Neutrophil (primary cell): ENCODE results near the gene LATS1.
"Not testable (repeated sequence)": the region's sequence is repeated elsewhere in the genome, so short reads cannot be mapped to it uniquely, and the experiment has no call there.

Experiments used
- H3K27ac ChIP-seq: fragments of 200-600 bp; sonication (generic); 2 replicates; pipeline ENCODE4 v1.5.1; 2016; ENCODE audit warnings: mild to moderate bottlenecking, moderate library complexity
- H3K27me3 ChIP-seq: fragments of 200-600 bp; sonication (generic); 2 replicates; pipeline ENCODE4 v1.6.0; 2016; ENCODE audit warnings: mild to moderate bottlenecking
- H3K36me3 ChIP-seq: fragments of 200-600 bp; sonication (generic); 2 replicates; pipeline ENCODE4 v1.5.1; 2017
- H3K4me1 ChIP-seq, 2 experiments: fragments of 200-600 bp in 1 of 2; sonication (generic) in 1 of 2; 1 replicate in 1 of 2; 2 replicates in 1 of 2; pipeline versions ENCODE4 v1.5.1 to v1.6.1; 2013 to 2016; ENCODE audit warnings: low read depth in 1 of 2, low read length in 1 of 2, mild to moderate bottlenecking in 1 of 2, moderate library complexity in 1 of 2; ENCODE audit not compliant: control insufficient read depth in 1 of 2, insufficient read depth in 1 of 2
- H3K4me3 ChIP-seq, 2 experiments: fragments of 200-600 bp in 1 of 2; sonication (generic) in 1 of 2; 1 replicate in 1 of 2; 2 replicates in 1 of 2; pipeline ENCODE4 v1.5.1; 2013 to 2016; ENCODE audit warnings: low read depth in 1 of 2, low read length in 1 of 2, mild to moderate bottlenecking in 1 of 2, moderate library complexity in 1 of 2
- H3K9me3 ChIP-seq: fragments of 200-600 bp; sonication (generic); 2 replicates; pipeline ENCODE4 v1.5.1; 2016
- CTCF ChIP-seq: fragments of 200-600 bp; sonication (generic); IDR thresholded peaks from 2 replicates; pipeline ENCODE4 v1.5.1; 2016; ENCODE audit warnings: antibody characterized with exemption

The LATS1 gene

DNA sequence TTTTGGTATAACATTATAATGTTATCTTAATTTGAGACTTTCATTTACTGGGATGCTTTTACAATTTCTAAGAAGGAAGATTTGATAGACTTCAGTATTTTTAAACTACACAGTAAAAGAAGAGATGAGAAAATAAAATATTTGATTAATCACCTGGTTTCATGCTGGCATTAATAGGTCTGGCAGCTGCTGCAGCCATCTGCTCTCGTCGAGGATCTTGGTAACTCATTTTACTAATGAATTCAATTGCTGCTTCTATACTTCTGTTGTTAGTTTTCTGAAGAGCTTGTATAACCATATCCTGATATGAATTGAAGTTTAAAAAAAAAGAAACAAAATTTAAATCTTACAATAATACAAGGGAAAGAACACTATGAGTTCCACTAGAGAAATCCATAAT is 23.0 kb downstream of the LATS1 start:
- no peaks in the 10 kb centered on the region for H3K27me3 ChIP-seq
- H3K4me3 ChIP-seq = no peak overlapping the region
- no peak for TF ChIP-seq CTCF
- peaks cover 53% of the 10 kb centered on the region for H3K36me3 ChIP-seq
- H3K4me1 ChIP-seq = no peaks in the 10 kb centered on the region
- no peak overlapping the region for H3K27ac ChIP-seq
- no peaks in the 10 kb centered on the region for H3K9me3 ChIP-seq

DNA sequence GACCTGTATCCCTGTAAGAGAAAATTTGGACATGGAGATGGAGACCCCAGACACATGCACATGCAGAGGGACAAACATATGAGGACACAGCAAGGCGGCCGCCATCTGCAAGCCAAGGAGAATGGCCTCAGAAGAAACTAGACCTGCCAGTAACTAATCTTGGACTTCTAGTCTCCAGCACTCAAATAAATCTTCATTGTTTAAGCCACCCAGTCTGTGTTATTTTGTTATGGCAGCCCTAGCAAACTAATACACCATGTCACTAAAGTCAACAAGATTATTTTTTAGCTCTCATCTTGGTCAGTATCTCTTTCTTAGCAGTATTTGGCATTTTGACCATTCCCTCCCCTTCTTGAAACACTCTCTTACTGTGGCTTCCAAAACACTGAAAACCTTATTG is 26.7 kb downstream of the LATS1 start:
- Histone ChIP-seq H3K36me3 (peaks cover 60% of the 10 kb centered on the region), H3K9me3 (no peaks in the 10 kb centered on the region), H3K4me3 (no peak overlapping the region), H3K27me3 (no peaks in the 10 kb centered on the region), H3K4me1 (no peaks in the 10 kb centered on the region), H3K27ac (no peak overlapping the region)
- no peak for TF ChIP-seq CTCF

- TF ChIP-seq CTCF = no peak
- H3K4me1 ChIP-seq = no peaks in the 10 kb centered on the region
- no peaks in the 10 kb centered on the region for H3K27me3 ChIP-seq
- H3K27ac ChIP-seq = no peak overlapping the region
- peaks cover 49% of the 10 kb centered on the region for H3K36me3 ChIP-seq
- H3K9me3 ChIP-seq = no peaks in the 10 kb centered on the region
- H3K4me3 ChIP-seq = no peak overlapping the region
These were observed 31.7 kb downstream of the LATS1 start for GRCh38 chr6:149686230-149686629.

DNA sequence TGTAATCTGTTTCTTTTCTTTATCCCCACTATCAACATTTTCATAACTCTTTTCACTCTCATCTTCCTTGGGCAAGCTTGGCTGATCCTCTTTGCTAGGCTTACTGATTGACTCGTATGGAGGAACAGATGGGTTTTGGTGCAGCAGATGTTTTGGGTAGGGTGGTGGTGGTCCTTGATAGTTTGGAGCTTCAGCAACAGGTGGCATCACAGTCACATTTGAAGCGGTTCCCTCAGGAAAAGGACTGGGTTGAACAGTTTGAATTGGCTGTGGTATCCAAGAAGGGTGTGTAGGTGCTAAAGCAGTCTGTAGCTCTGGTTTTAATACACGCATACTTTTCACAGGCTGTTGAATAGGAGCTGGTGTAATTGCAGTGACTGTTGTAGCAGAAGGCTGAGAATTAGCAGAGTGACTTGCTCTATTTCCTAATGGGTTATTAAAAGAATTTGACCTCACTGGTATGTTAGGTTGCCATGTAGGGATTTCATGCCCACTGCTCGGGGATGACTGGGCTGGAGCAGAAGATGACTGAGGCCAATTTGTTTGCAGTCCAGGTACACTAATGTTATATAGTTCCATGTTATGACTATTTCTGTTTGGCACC is 34.5 kb downstream of the LATS1 start:
- no peaks in the 10 kb centered on the region for H3K27me3 ChIP-seq
- H3K9me3 ChIP-seq = no peaks in the 10 kb centered on the region
- no peak overlapping the region for H3K27ac ChIP-seq
- H3K4me1 ChIP-seq = no peaks in the 10 kb centered on the region
- no peak for TF ChIP-seq CTCF
- no peak overlapping the region for H3K4me3 ChIP-seq
- peaks cover 42% of the 10 kb centered on the region for H3K36me3 ChIP-seq

- H3K27me3 ChIP-seq, H3K27ac ChIP-seq, H3K4me1 ChIP-seq, H3K9me3 ChIP-seq, H3K4me3 ChIP-seq: not testable (repeated sequence)
- peaks cover 35% of the 10 kb centered on the region for H3K36me3 ChIP-seq
These were observed 36.1 kb downstream of the LATS1 start for GRCh38 chr6:149681845-149682244.

GRCh38 chr6:149681209-149681608 is 36.7 kb downstream of the LATS1 start:
- H3K4me3 ChIP-seq = no peak overlapping the region
- peaks cover 41% of the 10 kb centered on the region for H3K36me3 ChIP-seq
- no peak overlapping the region for H3K27ac ChIP-seq

More at GRCh38 chr6:149681209-149681608, 36.7 kb downstream of the LATS1 start:
- H3K9me3 ChIP-seq = no peaks in the 10 kb centered on the region
- no peak for TF ChIP-seq CTCF
- H3K4me1 ChIP-seq = peaks cover 0 to 9% of the 10 kb centered on the region in 2 experiments
- H3K27me3 ChIP-seq = no peaks in the 10 kb centered on the region
